Upper lobe of right lung (tissue), 1 donor: ENCODE data around the gene TMEM184A. TPM values are rescaled to one million over a fixed set of nuclear protein-coding genes. Genes with fewer than 3 reads are reported as not detected.

Experiments used
- ATAC-seq: fragments of 200-7000 bp; cut with Tn5 transposase; one replicate; pipeline ENCODE4 v1.9.1; 2020; ENCODE audit warnings: mild to moderate bottlenecking, moderate library complexity
- DNase-seq: peaks from one replicate; pipeline ENCODE4 v3.0.0-alpha.2; 2020
- H3K27ac ChIP-seq: fragments of 200-600 bp; one replicate; pipeline ENCODE4 v1.8.0; 2022
- H3K27me3 ChIP-seq: fragments of 200-600 bp; one replicate; pipeline ENCODE4 v1.8.0; 2022; ENCODE audit warnings: mild to moderate bottlenecking
- H3K36me3 ChIP-seq: fragments of 200-600 bp; one replicate; pipeline ENCODE4 v1.8.0; 2022
- H3K4me1 ChIP-seq: fragments of 200-600 bp; one replicate; pipeline ENCODE4 v1.8.0; 2022
- H3K4me3 ChIP-seq: fragments of 200-600 bp; one replicate; pipeline ENCODE4 v1.8.0; 2022; ENCODE audit warnings: mild to moderate bottlenecking
- H3K9me3 ChIP-seq: fragments of 200-600 bp; one replicate; pipeline ENCODE4 v1.8.0; 2022
- CTCF ChIP-seq: fragments of 200-600 bp; IDR thresholded peaks from one replicate; pipeline ENCODE4 v1.8.0; 2022; ENCODE audit warnings: antibody characterized with exemption
- intact Hi-C: fragments of 100-400 bp; cut with DNase I; formaldehyde crosslinking; loops from one replicate; pipeline ENCODE4 v1.11.0; 2022
- total RNA-seq: library from RNA; stranded (reverse); fragmentation: NEBNext Ultra II Directional; extraction: Animal tissue kit (Norgen Biotek cat#: 25700); gene quantifications from one replicate; pipeline ENCODE4 v1.2.1, GENCODE V29; 2021
- donor health status: DM: no; HTN: yes; CAD: no; lungs with severe emphysema.

The TMEM184A gene
- total RNA-seq, 1 donor from 2014 or later: 4.4 TPM

- intact Hi-C loops: no loop called here
Observed at GRCh38 chr7:1496531-1497292, 59.3 kb downstream of the TMEM184A start.

DNA sequence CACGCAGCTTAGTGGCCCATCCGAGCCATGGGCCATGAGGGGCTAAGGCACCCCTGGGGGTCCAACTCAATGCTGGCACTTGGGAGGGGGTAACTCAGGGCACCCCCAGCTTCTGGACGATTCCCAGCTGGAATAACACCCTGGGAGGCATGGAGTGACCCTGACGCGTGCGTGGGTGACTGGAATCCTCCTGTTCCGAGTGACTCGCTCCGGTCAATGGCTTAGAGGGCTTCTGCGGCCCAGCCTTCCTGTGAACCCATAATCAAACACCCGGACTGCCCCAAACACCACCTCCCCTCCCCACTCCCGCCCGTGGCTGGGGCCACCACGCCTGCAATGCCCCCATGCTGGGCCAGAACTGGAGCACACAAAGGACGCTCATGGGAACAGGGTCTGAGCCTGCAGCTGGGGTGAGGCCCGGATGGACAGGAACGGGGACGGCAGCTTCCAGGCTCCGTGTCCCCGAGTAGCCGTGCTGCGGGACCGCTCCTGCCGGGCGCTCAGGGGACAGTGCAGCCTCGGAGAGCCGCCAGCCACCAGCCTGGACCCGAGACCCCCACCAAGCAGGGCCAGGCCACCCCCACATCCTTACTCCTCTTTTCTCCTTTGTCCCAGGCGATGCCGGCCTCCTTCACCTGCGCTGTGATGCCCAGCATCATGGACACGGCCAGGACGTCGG lies 60.3 kb downstream of the TMEM184A start:
- H3K27me3 ChIP-seq: no peaks in the 10 kb centered on the region
- no peak overlapping the region for H3K27ac ChIP-seq
- H3K4me3 ChIP-seq: no peak overlapping the region
- DNase-seq: no peak
- H3K4me1 ChIP-seq: no peaks in the 10 kb centered on the region
- peaks cover 84% of the 10 kb centered on the region for H3K36me3 ChIP-seq
- H3K9me3 ChIP-seq: no peaks in the 10 kb centered on the region
- no peak for ATAC-seq
- no peak for TF ChIP-seq CTCF
- intact Hi-C loops: no loop called here

More at GRCh38 chr7:1496531-1497292, 59.3 kb downstream of the TMEM184A start:
- ATAC-seq: no peak
- peaks cover 85% of the 10 kb centered on the region for H3K36me3 ChIP-seq
- H3K27ac ChIP-seq: no peak overlapping the region
- DNase-seq: no peak
- H3K4me3 ChIP-seq: no peak overlapping the region
- H3K27me3 ChIP-seq: no peaks in the 10 kb centered on the region
- no peaks in the 10 kb centered on the region for H3K9me3 ChIP-seq
- TF ChIP-seq CTCF: no peak
- H3K4me1 ChIP-seq: no peaks in the 10 kb centered on the region

DNA sequence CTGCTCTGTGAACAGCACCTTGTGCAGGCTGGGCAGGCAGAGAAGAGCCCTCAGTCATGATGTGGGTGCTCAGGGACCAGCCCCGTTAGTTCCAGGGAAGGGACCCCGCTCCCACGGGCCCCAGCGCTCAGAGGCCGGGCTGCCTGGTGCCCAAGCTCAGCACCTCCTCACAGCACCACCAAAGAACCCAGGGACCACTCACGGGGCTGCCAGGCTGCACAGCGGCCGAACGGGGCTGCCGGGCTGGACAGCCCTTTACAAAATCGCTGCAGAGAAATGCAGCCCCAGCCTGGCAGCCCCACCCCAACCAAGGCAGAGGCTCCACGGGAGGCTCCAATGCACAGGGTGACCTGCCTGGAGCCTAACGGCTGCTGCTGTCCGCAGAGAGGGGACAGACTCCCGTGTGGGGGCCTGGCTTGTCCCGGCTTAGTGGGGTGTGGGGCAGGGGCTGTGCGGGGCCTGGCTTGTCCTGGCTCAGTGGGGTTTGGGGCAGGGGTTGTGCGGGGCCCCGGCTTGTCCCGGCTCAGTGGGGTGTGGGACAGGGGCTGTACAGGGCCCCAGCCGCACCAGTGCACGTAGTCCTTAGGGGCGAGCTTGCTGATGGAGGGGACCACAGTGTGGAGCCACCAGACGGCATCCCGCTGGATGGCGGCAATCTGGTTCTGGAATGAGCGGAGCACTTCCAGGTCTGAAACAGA lies 61.0 kb downstream of the TMEM184A start:
- intact Hi-C loops: no loop called here
- Histone ChIP-seq H3K4me3 (no peak overlapping the region), H3K9me3 (no peaks in the 10 kb centered on the region), H3K36me3 (peaks cover 84% of the 10 kb centered on the region), H3K4me1 (no peaks in the 10 kb centered on the region), H3K27me3 (no peaks in the 10 kb centered on the region), H3K27ac (no peak overlapping the region)
- DNase-seq (no peak), ATAC-seq (no peak)
- TF ChIP-seq CTCF: no peak

DNA sequence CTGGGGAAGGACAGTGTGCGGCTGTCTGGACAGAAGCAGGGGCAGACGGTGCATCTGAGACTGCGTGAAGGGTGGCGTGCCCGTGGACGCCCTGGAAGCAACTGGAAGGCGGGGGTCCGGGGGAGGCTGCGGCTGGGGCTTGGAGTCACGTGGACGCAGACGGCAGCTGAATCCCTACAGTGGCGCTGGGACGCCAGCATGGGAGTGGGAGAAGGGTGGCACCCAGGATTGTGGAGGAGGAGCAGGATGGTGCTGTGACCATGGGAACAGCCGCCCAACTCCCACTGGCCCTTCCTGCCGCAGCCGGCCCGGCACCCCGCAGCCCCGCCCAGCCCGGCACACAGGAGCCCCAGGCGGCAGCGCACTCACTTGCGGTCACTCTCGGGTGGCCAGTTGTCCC lies 61.6 kb downstream of the TMEM184A start:
- no peak overlapping the region for H3K4me3 ChIP-seq
- no peaks in the 10 kb centered on the region for H3K27me3 ChIP-seq
- H3K9me3 ChIP-seq: no peaks in the 10 kb centered on the region
- H3K27ac ChIP-seq: no peak overlapping the region
- H3K36me3 ChIP-seq: peaks cover 84% of the 10 kb centered on the region
- ATAC-seq (no peak), DNase-seq (no peak)
- H3K4me1 ChIP-seq: no peaks in the 10 kb centered on the region
- TF ChIP-seq CTCF: no peak
- intact Hi-C loops: no loop called here

GRCh38 chr7:1493571-1493970 lies 62.4 kb downstream of the TMEM184A start:
- Histone ChIP-seq H3K4me1 (no peaks in the 10 kb centered on the region), H3K27me3 (no peaks in the 10 kb centered on the region), H3K4me3 (no peak overlapping the region), H3K9me3 (no peaks in the 10 kb centered on the region), H3K27ac (no peak overlapping the region), H3K36me3 (peaks cover 85% of the 10 kb centered on the region)
- DNase-seq: no peak
- no peak for TF ChIP-seq CTCF
- intact Hi-C loops: no loop called here
- ATAC-seq: no peak
